ENCODE results near the gene TINAGL1. TPM values are rescaled to one million over a fixed set of nuclear protein-coding genes. Genes with fewer than 3 reads are reported as not detected.

Gene TINAGL1
- polyA plus RNA-seq, 2 of the 4 experiments (the other 2 are of a cell fraction) = 0.22 to 0.88 TPM

Other genes starting within 250 kb of the TINAGL1 start
- gene FABP3, start 203.4 kb upstream of the TINAGL1 start, polyA plus RNA-seq (2011; rRNA removed) = not detected in 2 replicates
- gene FABP3, start 203.4 kb upstream of the TINAGL1 start, polyA plus RNA-seq (2017; fragmentation: RNase III; extraction: RNeasy Plus Mini Kit Qiagen cat#74134 plus additional on column Dnase treatment) = not detected in 3 replicates
- gene SERINC2, start 163.3 kb upstream of the TINAGL1 start, polyA plus RNA-seq (2011; rRNA removed) = 6.0 and 7.5 TPM in 2 replicates
- gene SERINC2, start 163.3 kb upstream of the TINAGL1 start, polyA plus RNA-seq (2017; fragmentation: RNase III; extraction: RNeasy Plus Mini Kit Qiagen cat#74134 plus additional on column Dnase treatment) = 16.1 to 21.1 TPM (median 16.3 TPM) in 3 replicates
- not detected in 2 replicates for gene HCRTR1, start 41.2 kb downstream of the TINAGL1 start, polyA plus RNA-seq (2011; rRNA removed)
- gene HCRTR1, start 41.2 kb downstream of the TINAGL1 start, polyA plus RNA-seq (2017; fragmentation: RNase III; extraction: RNeasy Plus Mini Kit Qiagen cat#74134 plus additional on column Dnase treatment) = not detected in 3 replicates
- gene PEF1, start 68.4 kb downstream of the TINAGL1 start, polyA plus RNA-seq (2011; rRNA removed) = 47.6 and 62.9 TPM in 2 replicates
- 37.3 to 38.5 TPM (median 38.3 TPM) in 3 replicates for gene PEF1, start 68.4 kb downstream of the TINAGL1 start, polyA plus RNA-seq (2017; fragmentation: RNase III; extraction: RNeasy Plus Mini Kit Qiagen cat#74134 plus additional on column Dnase treatment)
- gene COL16A1, start 127.5 kb downstream of the TINAGL1 start, polyA plus RNA-seq (2011; rRNA removed) = 1.4 and 1.5 TPM in 2 replicates
- 8.1 to 11.1 TPM (median 10.4 TPM) in 3 replicates for gene COL16A1, start 127.5 kb downstream of the TINAGL1 start, polyA plus RNA-seq (2017; fragmentation: RNase III; extraction: RNeasy Plus Mini Kit Qiagen cat#74134 plus additional on column Dnase treatment)
- 2.3 and 2.7 TPM in 2 replicates for gene ADGRB2, start 187.8 kb downstream of the TINAGL1 start, polyA plus RNA-seq (2011; rRNA removed)
- 6.3 to 7.0 TPM (median 6.6 TPM) in 3 replicates for gene ADGRB2, start 187.8 kb downstream of the TINAGL1 start, polyA plus RNA-seq (2017; fragmentation: RNase III; extraction: RNeasy Plus Mini Kit Qiagen cat#74134 plus additional on column Dnase treatment)
- 0.98 and 1.2 TPM in 2 replicates for gene SPOCD1, start 239.5 kb downstream of the TINAGL1 start, polyA plus RNA-seq (2011; rRNA removed)
- 4.8 to 6.4 TPM (median 5.5 TPM) in 3 replicates for gene SPOCD1, start 239.5 kb downstream of the TINAGL1 start, polyA plus RNA-seq (2017; fragmentation: RNase III; extraction: RNeasy Plus Mini Kit Qiagen cat#74134 plus additional on column Dnase treatment)